Body of pancreas (tissue), 4 donors: ENCODE results near the gene MYH15.

Experiments used
- POLR2A ChIP-seq, 3 donors: fragments of 450-650 bp; IDR thresholded peaks; one replicate each; pipeline ENCODE4 v1.6.1; 2016; ENCODE audit warnings: antibody characterized with exemption in 3 of 3, mild to moderate bottlenecking in 2 of 3
- TF ChIP-seq, protein P1 (sequence below), 7 experiments: fragments of 450-650 bp in 4 of 7; fragments of 200-600 bp in 3 of 7; sonication (generic) in 3 of 7; IDR thresholded peaks; one replicate each; pipeline ENCODE4 v1.5.1; 2016 to 2019; ENCODE audit warnings: antibody characterized with exemption in 7 of 7

DNA sequence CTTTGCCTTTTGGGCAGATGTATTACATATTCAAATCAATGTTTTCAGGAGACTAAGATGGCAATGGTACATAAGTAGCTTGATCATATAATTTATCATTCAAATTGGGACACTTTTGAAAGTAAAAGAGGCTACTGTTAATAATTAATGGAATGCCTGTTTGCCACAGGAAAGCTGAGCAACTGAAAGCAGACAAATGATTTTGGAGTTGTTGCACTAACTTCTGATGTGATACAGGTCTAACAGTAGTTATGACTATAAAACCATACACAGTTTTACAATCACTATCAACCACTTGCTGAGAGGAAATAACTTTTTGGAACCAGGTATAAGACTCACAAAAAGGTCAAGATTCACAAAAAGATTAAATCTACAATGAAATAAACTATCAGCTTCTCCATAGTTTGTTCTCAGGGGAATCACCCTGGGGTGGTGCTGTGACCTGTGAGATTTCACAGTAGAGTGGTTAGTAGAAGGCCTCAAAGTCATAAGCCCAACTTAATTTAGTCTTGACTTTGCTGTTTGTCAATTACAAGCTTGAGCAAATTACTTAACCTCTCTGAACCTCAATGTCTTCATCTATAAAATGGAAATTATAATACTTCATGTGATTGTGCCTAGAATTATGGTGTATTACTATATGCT, 171.4 kb downstream of the MYH15 start:
- TF ChIP-seq, protein P1, sequence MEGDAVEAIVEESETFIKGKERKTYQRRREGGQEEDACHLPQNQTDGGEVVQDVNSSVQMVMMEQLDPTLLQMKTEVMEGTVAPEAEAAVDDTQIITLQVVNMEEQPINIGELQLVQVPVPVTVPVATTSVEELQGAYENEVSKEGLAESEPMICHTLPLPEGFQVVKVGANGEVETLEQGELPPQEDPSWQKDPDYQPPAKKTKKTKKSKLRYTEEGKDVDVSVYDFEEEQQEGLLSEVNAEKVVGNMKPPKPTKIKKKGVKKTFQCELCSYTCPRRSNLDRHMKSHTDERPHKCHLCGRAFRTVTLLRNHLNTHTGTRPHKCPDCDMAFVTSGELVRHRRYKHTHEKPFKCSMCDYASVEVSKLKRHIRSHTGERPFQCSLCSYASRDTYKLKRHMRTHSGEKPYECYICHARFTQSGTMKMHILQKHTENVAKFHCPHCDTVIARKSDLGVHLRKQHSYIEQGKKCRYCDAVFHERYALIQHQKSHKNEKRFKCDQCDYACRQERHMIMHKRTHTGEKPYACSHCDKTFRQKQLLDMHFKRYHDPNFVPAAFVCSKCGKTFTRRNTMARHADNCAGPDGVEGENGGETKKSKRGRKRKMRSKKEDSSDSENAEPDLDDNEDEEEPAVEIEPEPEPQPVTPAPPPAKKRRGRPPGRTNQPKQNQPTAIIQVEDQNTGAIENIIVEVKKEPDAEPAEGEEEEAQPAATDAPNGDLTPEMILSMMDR (IDR thresholded peaks at IDR 0.05) = no peak
- TF ChIP-seq POLR2A (IDR thresholded peaks at IDR 0.05) = no peak
